Activated CD8-positive, alpha-beta memory T cell treated with anti-CD3 and anti-CD28 coated beads for 48 hours (primary cell): Measurements from ENCODE around the gene GLOD4.
"Not testable (repeated sequence)": the region's sequence is repeated elsewhere in the genome, so short reads cannot be mapped to it uniquely, and the experiment has no call there.

Experiments used
- DNase-seq, 3 experiments: peaks; one replicate each; pipeline ENCODE4 v3.0.0-alpha.2; 2020; ENCODE audit warnings: low read depth in 2 of 3, low spot score in 2 of 3

GLOD4 gene, protein sequence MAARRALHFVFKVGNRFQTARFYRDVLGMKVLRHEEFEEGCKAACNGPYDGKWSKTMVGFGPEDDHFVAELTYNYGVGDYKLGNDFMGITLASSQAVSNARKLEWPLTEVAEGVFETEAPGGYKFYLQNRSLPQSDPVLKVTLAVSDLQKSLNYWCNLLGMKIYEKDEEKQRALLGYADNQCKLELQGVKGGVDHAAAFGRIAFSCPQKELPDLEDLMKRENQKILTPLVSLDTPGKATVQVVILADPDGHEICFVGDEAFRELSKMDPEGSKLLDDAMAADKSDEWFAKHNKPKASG

GRCh38 chr17:781805-782731 is at the start of gene GLOD4, which contains the start of gene MRM3:
TSS of gene GLOD4 (minus strand) at chr17:782280. CDS start at chr17:782255, 25 bp downstream.
TSS of gene MRM3 (plus strand) at chr17:782353. CDS start at chr17:782379, 26 bp downstream.
- peak; percentile 92 to 98 (median 97) for DNase-seq

- no peak for DNase-seq
These were observed 48.9 kb upstream of the GLOD4 start for GRCh38 chr17:830950-831349.

DNA sequence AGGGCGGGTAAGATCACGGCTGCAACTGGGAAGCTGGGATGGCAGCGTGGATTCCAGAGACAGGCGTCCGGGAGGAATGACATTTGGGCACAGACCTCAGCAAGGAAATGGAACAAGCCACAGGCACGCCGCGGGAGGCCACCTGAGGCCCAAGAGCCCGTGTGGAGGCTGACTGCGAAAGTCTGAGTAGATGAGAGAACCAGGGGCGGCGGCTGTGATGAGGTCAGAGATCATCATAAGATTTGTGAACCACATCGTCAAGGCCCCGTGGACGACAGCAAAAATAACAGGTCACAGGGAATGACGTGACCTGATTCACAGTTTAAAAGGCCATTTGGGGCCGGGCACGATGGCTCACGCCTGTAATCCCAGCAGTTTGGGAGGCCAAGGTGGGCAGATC is 48.3 kb upstream of the GLOD4 start:
- no peak for DNase-seq

DNA sequence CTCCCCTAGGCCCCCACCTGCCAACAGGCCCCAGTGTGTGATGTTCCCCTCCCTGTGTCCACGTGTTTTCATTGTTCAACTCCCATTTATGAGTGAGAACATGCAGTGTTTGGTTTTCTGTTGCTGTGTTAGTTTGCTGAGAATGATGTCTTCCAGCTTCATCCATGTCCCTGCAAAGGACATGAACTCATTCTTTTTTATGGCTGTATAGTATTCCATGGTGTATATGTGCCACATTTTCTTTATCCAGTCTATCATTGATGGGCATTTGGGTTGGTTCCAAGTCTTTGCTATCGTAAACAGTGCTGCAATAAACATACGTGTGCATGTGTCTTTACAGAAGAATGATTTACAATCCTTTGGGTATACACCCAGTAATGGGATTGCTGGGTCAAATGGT is 47.5 kb upstream of the GLOD4 start:
- DNase-seq = not testable (repeated sequence)

GRCh38 chr17:828761-829160 is 46.7 kb upstream of the GLOD4 start:
- no peak for DNase-seq

DNA sequence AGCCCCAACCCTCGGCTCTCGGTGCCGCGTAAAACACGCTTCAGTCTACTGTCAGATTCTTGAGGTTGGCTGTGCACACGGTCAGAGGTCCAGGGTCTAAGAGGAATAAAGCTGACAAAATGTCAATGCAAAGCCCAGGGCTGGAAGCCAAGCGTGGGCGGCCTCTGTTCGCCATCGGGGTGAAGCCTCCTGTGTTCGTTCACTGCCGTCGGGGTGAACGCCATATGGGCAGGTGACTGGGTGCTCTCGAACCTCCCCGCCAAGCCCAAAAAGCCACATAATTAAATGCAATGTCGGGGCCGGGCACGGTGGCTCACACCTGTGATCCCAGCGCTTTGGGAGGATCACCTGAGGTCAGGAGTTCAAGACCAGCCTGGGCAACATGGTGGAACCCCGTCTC is 44.7 kb upstream of the GLOD4 start:
- no peak for DNase-seq

DNA sequence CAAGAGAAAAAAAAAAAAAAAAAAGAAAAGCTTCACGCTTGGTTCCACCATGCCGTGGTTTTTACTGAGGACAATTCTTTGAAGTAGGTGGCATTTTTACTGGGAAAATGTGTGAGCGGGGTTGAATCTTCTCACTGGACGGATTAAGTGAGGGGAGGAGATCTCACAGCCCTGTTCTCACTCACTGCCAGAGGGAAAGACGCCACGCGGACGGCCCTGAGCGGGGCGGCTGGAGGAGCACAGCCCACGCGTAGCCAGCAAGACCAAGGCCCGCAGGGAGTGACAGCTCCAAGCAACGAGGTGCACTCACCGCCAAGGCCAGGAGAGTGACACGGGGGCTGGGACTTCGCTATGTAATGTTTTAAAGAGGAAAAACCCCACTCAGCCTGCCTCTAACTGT is 43.1 kb upstream of the GLOD4 start:
- no peak for DNase-seq

DNA sequence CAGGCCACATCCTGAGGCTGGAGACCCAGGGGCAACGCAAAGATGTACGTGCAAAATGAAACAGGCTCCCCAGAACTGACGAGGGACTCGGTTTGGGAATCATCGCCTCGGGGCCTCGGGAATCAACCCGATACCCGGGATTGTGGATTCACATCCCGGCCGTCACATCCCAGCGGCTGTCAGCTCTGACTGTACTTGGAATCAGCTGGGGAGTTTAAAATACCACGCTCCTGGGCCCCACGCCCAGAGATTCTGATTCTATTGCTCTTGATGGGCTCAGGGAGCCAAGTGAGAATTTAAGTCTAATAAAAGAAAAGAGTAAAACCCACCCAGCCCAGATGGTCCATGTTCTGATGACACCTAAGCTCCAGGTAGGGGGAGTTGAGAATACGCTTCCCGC is 42.3 kb upstream of the GLOD4 start:
- DNase-seq = no peak

DNA sequence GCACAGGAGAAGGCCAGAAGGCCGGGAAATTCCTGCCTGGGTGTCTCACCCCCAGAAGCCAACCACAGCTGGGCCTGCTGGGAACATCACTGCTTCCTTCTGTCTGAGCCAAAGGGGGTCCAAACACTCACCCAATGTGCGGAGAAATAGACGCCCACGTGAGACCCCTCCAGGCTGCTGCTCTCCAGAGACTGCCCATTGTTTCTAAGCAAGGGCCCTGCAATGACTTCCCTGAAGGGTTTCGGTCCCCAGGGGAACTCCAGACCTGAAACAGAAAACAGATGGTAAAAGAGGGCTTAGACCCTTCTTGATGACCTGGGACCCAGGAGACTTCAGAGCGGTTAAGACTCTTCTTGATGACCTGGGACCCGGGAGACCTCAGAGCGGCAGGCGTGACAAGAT is 41.4 kb upstream of the GLOD4 start:
- no peak for DNase-seq

GRCh38 chr17:819251-819650 is 37.2 kb upstream of the GLOD4 start:
- no peak for DNase-seq

DNA sequence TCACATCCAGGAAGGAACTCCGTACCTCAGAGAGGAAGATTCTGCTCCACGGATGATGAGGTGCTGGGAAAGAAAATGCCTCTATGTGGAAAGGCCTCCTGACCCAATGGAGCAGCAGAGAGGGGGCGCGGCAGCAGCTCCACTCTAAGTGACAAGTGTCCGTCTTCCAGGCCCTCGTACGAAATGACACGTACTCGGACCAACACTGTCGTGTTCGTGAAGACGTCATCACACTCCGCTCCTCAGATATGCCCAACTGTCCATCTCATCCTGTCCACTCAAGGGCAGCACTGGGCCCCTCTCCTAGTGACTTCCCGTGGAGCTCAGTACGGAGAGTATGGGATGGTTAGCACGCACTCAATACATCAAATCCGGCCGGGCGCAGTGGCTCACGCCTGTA is 32.3 kb upstream of the GLOD4 start:
- DNase-seq = no peak

- DNase-seq = no peak
These were observed 30.6 kb upstream of the GLOD4 start for GRCh38 chr17:812638-813204.

GRCh38 chr17:811051-811784 is 29.1 kb upstream of the GLOD4 start:
- DNase-seq = no peak

DNA sequence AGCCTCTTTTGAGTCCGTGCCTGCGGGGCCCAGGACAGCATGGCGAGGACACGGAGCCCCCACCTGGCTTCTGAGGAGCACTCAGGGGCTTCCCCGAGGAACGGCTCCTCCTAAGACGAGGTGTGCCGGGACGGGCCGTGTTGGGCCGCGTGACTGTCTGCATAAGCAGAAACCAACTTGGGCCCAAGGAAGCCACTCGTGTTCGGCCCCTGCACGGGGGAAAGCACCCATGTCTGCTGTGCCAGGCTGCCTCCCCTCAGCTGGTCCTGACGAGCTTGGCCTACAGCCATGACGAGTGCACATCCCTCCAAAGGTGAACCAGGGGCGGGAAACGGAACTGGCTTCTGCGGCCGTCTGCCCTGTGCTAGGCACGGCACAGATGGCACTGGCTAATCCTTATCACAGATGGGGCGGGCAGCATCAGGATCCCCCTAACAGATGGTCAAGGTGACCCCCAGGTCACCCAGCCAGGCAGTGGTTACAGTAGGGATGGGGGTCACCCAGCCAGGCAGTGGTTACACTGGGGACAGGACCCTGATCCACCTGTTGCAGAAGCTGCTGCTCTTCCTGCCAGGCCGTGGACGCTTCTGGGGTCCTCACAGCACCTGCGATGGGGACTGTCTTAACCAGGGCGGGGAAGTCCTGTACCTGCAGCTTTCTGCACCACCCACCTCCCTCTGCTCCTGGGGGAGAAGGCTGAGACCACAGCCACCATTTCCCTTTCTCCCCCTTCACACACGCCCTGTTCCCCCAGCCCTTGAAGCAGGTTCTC is 25.6 kb upstream of the GLOD4 start:
- no peak for DNase-seq

DNA sequence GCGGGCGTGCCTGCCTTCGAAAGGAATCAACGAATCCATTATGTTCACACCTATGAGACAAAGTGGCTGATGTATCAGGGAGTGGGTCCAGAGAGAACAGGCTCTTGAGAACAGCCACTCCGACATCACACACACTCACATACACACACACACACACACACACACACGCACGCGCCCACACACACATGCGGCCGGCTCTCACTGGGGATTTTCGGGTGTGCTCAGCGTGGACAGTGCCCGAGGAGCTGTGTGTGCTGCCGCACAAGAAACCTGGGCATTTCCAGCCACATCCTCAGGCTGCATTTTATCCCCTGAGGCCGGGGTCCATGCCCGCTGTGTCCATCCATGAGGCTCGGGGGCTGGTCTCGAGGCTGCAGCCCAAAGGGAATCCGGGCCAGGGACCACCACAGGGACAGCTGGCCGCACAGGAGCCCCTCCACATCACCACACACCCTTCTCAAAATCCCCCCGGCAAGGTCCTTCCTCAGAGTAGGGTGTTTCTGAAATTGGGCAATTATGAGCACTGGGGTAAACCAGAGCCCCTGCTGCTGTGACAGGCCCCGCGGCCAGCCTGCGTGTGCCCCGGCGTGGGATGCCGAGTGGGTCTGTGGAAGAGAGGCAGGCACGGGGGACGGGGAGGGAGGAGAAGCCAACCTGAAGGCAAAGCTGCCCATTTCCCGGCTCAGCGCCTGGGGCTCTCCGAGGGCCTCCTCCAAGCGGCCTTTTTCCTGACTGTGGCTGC is 24.9 kb upstream of the GLOD4 start:
- no peak for DNase-seq

GRCh38 chr17:806346-806745 is 24.3 kb upstream of the GLOD4 start:
- DNase-seq = no peak

DNA sequence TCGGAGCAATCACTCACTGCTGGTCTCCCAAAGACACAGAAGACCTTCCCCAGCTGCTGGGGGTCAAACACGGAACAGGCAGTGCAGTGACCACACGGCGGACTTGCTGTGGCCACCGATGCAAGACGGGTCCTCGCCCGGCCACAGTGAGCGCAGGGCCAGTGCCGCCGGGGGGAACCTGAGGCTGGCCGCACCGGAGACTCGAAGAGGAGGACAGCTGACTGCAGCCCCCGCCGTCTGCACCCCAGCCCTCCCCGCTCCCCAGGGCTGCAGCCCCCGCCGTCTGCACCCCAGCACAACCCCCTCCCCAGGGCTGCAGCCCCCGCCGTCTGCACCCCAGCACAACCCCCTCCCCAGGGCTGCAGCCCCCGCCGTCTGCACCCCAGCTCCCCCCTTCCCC is 23.8 kb upstream of the GLOD4 start:
- DNase-seq = not testable (repeated sequence)

- no peak for DNase-seq
These were observed 22.7 kb upstream of the GLOD4 start for GRCh38 chr17:804541-805435.
